ENCODE results near the gene RAB25.

DNA sequence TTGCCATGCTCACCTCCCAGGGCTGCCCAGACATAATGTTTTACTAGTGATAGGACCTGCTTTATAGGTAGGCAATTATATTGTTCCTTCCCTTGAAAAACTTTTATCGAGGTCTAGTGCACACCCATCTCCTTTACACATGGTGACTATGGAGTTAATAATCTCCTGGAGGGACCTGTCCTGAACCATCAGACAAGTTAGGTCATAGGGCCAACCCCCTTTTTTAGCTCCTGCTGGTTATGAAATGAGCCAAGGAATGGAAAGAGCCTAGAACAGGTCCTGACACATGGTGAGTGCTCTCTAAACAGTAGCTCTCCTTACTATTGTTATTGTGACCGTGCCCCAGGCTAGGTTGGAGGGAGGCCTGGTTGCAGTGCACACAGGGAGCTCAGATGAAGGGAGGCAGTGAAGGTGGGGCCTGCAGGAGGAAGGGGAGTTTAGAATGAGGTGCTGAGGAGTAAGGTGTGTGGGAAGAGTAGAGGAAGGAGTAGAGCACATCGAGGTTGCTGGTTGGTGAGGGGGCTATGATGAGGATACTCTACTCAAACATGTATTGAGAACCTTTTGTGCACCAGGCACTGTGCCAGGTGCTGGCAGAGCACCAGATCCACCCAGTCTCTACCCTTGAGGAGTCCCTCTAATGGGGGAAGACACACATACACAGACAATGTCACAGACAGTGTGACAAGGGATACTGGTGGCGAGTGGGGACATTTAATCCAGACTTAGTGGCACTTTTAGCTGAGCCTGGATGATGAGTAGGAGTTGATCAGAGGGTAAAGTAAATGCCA, 39.4 kb downstream of the RAB25 start:
- TF ChIP-seq, protein P1, sequence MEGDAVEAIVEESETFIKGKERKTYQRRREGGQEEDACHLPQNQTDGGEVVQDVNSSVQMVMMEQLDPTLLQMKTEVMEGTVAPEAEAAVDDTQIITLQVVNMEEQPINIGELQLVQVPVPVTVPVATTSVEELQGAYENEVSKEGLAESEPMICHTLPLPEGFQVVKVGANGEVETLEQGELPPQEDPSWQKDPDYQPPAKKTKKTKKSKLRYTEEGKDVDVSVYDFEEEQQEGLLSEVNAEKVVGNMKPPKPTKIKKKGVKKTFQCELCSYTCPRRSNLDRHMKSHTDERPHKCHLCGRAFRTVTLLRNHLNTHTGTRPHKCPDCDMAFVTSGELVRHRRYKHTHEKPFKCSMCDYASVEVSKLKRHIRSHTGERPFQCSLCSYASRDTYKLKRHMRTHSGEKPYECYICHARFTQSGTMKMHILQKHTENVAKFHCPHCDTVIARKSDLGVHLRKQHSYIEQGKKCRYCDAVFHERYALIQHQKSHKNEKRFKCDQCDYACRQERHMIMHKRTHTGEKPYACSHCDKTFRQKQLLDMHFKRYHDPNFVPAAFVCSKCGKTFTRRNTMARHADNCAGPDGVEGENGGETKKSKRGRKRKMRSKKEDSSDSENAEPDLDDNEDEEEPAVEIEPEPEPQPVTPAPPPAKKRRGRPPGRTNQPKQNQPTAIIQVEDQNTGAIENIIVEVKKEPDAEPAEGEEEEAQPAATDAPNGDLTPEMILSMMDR (IDR thresholded peaks at IDR 0.05) = no peak
- no peak for TF ChIP-seq POLR2A (IDR thresholded peaks at IDR 0.05)

Data from thyroid gland (tissue), 4 donors.